H1 (cell line): ENCODE measurements around the gene TMEM151B. TPM values are rescaled to one million over a fixed set of nuclear protein-coding genes. Genes with fewer than 3 reads are reported as not detected.

Experiments
- CTCF ChIA-PET: fragments of 300-600 bp; sonication (Branson Sonifier 250); formaldehyde crosslinking; loops from one replicate; lab custom pipeline; 2021; ENCODE audit not compliant: partially characterized antibody; lab: Charles Lee
- POLR2A ChIA-PET: fragments of 300-600 bp; sonication (Branson Sonifier 250); formaldehyde crosslinking; loops from one replicate; lab custom pipeline; 2021; ENCODE audit warnings: inconsistent platforms; ENCODE audit not compliant: partially characterized antibody; lab: Charles Lee
- DNase-seq, 2 experiments: peaks; one replicate each; pipeline versions ENCODE4 v3.0.0 to v3.0.0-alpha.2; 2010 to 2022; ENCODE audit warnings: low spot score in 2 of 2, low read depth in 1 of 2, mixed read lengths in 1 of 2
- FAIRE-seq: peaks from 2 replicates; lab custom pipeline; 2011; peaks lifted over from hg19 to GRCh38; lab: Jason Lieb, UNC
- H2AFZ ChIP-seq: 2 replicates; pipeline ENCODE4 v1.8.1; 2012; ENCODE audit warnings: low read length, inconsistent platforms
- H2AK5ac ChIP-seq: 2 replicates; pipeline ENCODE4 v1.6.1; 2013; ENCODE audit warnings: low read depth, low read length
- H2BK120ac ChIP-seq: replicated peaks from 2 replicates; pipeline ENCODE3; 2013; ENCODE audit warnings: low read depth, low read length, inconsistent platforms
- H2BK12ac ChIP-seq: 2 replicates; pipeline ENCODE4 v1.6.1; 2013; ENCODE audit warnings: low read depth, low read length
- H2BK15ac ChIP-seq: 2 replicates; pipeline ENCODE4 v1.6.1; 2013; ENCODE audit warnings: low read length
- H2BK20ac ChIP-seq: 2 replicates; pipeline ENCODE4 v1.6.1; 2013; ENCODE audit warnings: low read length
- H2BK5ac ChIP-seq: 2 replicates; pipeline ENCODE4 v1.6.1; 2013; ENCODE audit warnings: low read depth, low read length
- H3K14ac ChIP-seq: 2 replicates; pipeline ENCODE4 v1.6.1; 2013; ENCODE audit warnings: inconsistent platforms; ENCODE audit not compliant: insufficient read length
- H3K18ac ChIP-seq: 2 replicates; pipeline ENCODE4 v1.6.1; 2013; ENCODE audit warnings: low read length; ENCODE audit errors: extremely low read depth
- H3K23ac ChIP-seq: 2 replicates; pipeline ENCODE4 v1.6.1; 2013; ENCODE audit warnings: inconsistent platforms; ENCODE audit not compliant: insufficient read length
- H3K23me2 ChIP-seq: 2 replicates; pipeline ENCODE4 v1.6.1; 2013; ENCODE audit warnings: low read depth, low read length
- H3K27ac ChIP-seq: 2 replicates; pipeline ENCODE4 v1.6.1; 2011; ENCODE audit warnings: low read depth, low read length, inconsistent platforms
- H3K27me3 ChIP-seq, 4 experiments: replicated peaks in 1 of 4; 1 replicate in 1 of 4; 2 replicates in 3 of 4; pipeline versions ENCODE4 v1.6.1 to v1.8.1; 2011 to 2013; ENCODE audit warnings: low read length in 3 of 4, mild to moderate bottlenecking in 3 of 4, inconsistent platforms in 2 of 4, mixed read lengths in 2 of 4, moderate library complexity in 1 of 4; ENCODE audit not compliant: control insufficient read depth in 3 of 4, insufficient read depth in 3 of 4; ENCODE audit errors: extremely low read depth in 1 of 4
- H3K36me3 ChIP-seq, 4 experiments: 2 replicates each; pipeline versions ENCODE4 v1.6.1 to v1.8.1; 2011 to 2013; ENCODE audit warnings: mild to moderate bottlenecking in 4 of 4, low read length in 3 of 4, moderate library complexity in 2 of 4, control low read depth in 1 of 4, inconsistent platforms in 1 of 4; ENCODE audit not compliant: insufficient read depth in 4 of 4, control insufficient read depth in 2 of 4
- H3K4ac ChIP-seq: replicated peaks from 2 replicates; pipeline ENCODE3; 2013; ENCODE audit warnings: low read length, low read depth, mixed read lengths, inconsistent platforms; ENCODE audit not compliant: insufficient read length
- H3K4me1 ChIP-seq, 4 experiments: replicated peaks in 1 of 4; 1 replicate in 1 of 4; 2 replicates in 3 of 4; pipeline versions ENCODE4 v1.6.1 to v1.8.1; 2011 to 2013; ENCODE audit warnings: low read length in 3 of 4, inconsistent platforms in 2 of 4, mixed read lengths in 1 of 4; ENCODE audit not compliant: insufficient read depth in 4 of 4, control insufficient read depth in 3 of 4
- H3K4me2 ChIP-seq, 2 experiments: 2 replicates each; pipeline versions ENCODE4 v1.6.1 to v1.8.1; 2011 to 2013; ENCODE audit warnings: low read depth in 2 of 2, low read length in 2 of 2, control low read depth in 1 of 2, inconsistent platforms in 1 of 2, mild to moderate bottlenecking in 1 of 2; ENCODE audit not compliant: insufficient read depth in 1 of 2
- H3K4me3 ChIP-seq, 4 experiments: fragments of 200-600, 300-600 bp in 1 of 4; sonication (generic), shearing (Covaris generic), sonication (Bioruptor Twin) in 1 of 4; 2 replicates each; pipeline versions ENCODE4 v1.5.1 to v1.8.1; 2011 to 2016; ENCODE audit warnings: low read length in 4 of 4, low read depth in 3 of 4, control low read depth in 2 of 4, inconsistent platforms in 2 of 4, mild to moderate bottlenecking in 2 of 4, mixed read lengths in 1 of 4, moderate library complexity in 1 of 4; ENCODE audit not compliant: insufficient read depth in 2 of 4; ENCODE audit errors: extremely low read depth in 1 of 4
- H3K56ac ChIP-seq: replicated peaks from 2 replicates; pipeline ENCODE3; 2013; ENCODE audit warnings: low read depth, mild to moderate bottlenecking, mixed read lengths, low read length, inconsistent platforms; ENCODE audit not compliant: insufficient read length
- H3K79me1 ChIP-seq: 2 replicates; pipeline ENCODE4 v1.6.1; 2013; ENCODE audit warnings: low read depth, low read length, control low read depth
- H3K79me2 ChIP-seq, 2 experiments: 2 replicates each; pipeline versions ENCODE4 v1.6.1 to v1.8.1; 2012 to 2013; ENCODE audit warnings: low read length in 2 of 2, mild to moderate bottlenecking in 2 of 2, inconsistent platforms in 1 of 2; ENCODE audit not compliant: insufficient read depth in 2 of 2, control insufficient read depth in 1 of 2
- H3K9ac ChIP-seq, 4 experiments: replicated peaks in 1 of 4; 1 replicate in 1 of 4; 2 replicates in 3 of 4; pipeline versions ENCODE4 v1.6.1 to v1.8.1; 2011 to 2013; ENCODE audit warnings: low read depth in 3 of 4, low read length in 3 of 4, control low read depth in 2 of 4, mild to moderate bottlenecking in 2 of 4, moderate library complexity in 2 of 4, inconsistent platforms in 1 of 4; ENCODE audit errors: extremely low read depth in 1 of 4
- H3K9me3 ChIP-seq, 2 experiments: 2 replicates each; pipeline versions ENCODE4 v1.6.1 to v1.8.1; 2012 to 2013; ENCODE audit warnings: mild to moderate bottlenecking in 2 of 2, moderate library complexity in 2 of 2, control low read depth in 1 of 2, inconsistent platforms in 1 of 2, low read depth in 1 of 2, low read length in 1 of 2, mixed read lengths in 1 of 2; ENCODE audit not compliant: insufficient read depth in 2 of 2
- H4K20me1 ChIP-seq, 2 experiments: replicated peaks in 1 of 2; 2 replicates each; pipeline versions ENCODE3 to v1.8.1; 2011 to 2013; ENCODE audit warnings: inconsistent platforms in 2 of 2, low read length in 2 of 2, mild to moderate bottlenecking in 1 of 2; ENCODE audit not compliant: insufficient read depth in 2 of 2, control insufficient read depth in 1 of 2
- H4K5ac ChIP-seq: 2 replicates; pipeline ENCODE4 v1.6.1; 2013; ENCODE audit warnings: low read length, low read depth, mixed read lengths, inconsistent platforms; ENCODE audit not compliant: insufficient read length
- H4K8ac ChIP-seq: 2 replicates; pipeline ENCODE4 v1.8.0; 2013; ENCODE audit warnings: mild to moderate bottlenecking, moderate library complexity, low read length, inconsistent platforms; ENCODE audit not compliant: insufficient read depth; ENCODE audit errors: extremely low read depth
- H4K91ac ChIP-seq: replicated peaks from 2 replicates; pipeline ENCODE3; 2013; ENCODE audit warnings: low read length, mixed read lengths, inconsistent platforms; ENCODE audit not compliant: insufficient read length
- CTBP2 ChIP-seq: IDR thresholded peaks from 2 replicates; pipeline ENCODE4 v1.7.0; 2011; ENCODE audit warnings: borderline replicate concordance, mild to moderate bottlenecking, moderate library complexity, mixed read lengths, low read length; ENCODE audit not compliant: insufficient read depth, insufficient read length
- E2F6 ChIP-seq: IDR thresholded peaks from 2 replicates; pipeline ENCODE4 v1.6.1; 2012; ENCODE audit warnings: inconsistent platforms
- EGR1 ChIP-seq: IDR thresholded peaks from 2 replicates; pipeline ENCODE4 v1.6.1; 2011; ENCODE audit warnings: low read depth, low read length, borderline replicate concordance
- EP300 ChIP-seq, 2 experiments: IDR thresholded peaks; 1 replicate in 1 of 2; 2 replicates in 1 of 2; pipeline ENCODE4 v1.6.1; 2011 to 2012; ENCODE audit warnings: low read depth in 2 of 2, low read length in 2 of 2, mild to moderate bottlenecking in 2 of 2, borderline replicate concordance in 1 of 2, inconsistent platforms in 1 of 2, moderate library complexity in 1 of 2
- JUND ChIP-seq: IDR thresholded peaks from 2 replicates; pipeline ENCODE4 v1.6.1; 2011; ENCODE audit warnings: mild to moderate bottlenecking, improper control_type of control experiment, low read length
- RAD21 ChIP-seq, 2 experiments: IDR thresholded peaks in 1 of 2; conservative IDR thresholded peaks in 1 of 2; 2 replicates each; pipeline ENCODE4 v1.6.1; 2011; ENCODE audit warnings: low read depth in 2 of 2, low read length in 2 of 2, improper control_type of control experiment in 1 of 2, inconsistent platforms in 1 of 2, mild to moderate bottlenecking in 1 of 2, moderate library complexity in 1 of 2
- SP4 ChIP-seq: IDR thresholded peaks from 2 replicates; pipeline ENCODE4 v1.6.1; 2012; ENCODE audit warnings: low read length, inconsistent platforms
- SRF ChIP-seq: IDR thresholded peaks from 2 replicates; pipeline ENCODE4 v1.6.1; 2011; ENCODE audit warnings: mild to moderate bottlenecking, low read depth, low read length, moderate library complexity
- TEAD4 ChIP-seq: IDR thresholded peaks from 2 replicates; pipeline ENCODE4 v1.6.1; 2012; ENCODE audit warnings: low read depth, low read length, inconsistent platforms, mixed read lengths
- WGBS, 2 experiments: shearing (Covaris generic) in 1 of 2; methylation state at CpG; one replicate each; pipeline versions ENCODE4 v1.1.6 to v1.1.7; 2013 to 2015; ENCODE audit warnings: low lambda C conversion rate in 2 of 2, mixed read lengths in 2 of 2, inconsistent platforms in 1 of 2, low coverage in 1 of 2, missing lambda C conversion rate in 1 of 2; ENCODE audit not compliant: insufficient replicate concordance in 2 of 2, insufficient coverage in 1 of 2, insufficient read length in 1 of 2; ENCODE audit errors: extremely low coverage in 1 of 2, missing lambda C conversion rate in 1 of 2; 5-methylcytosine and 5-hydroxymethylcytosine counted together
- polyA plus RNA-seq, 7 experiments: library from polyadenylated mRNA; depleted of rRNA in 3 of 7; stranded (reverse) in 5 of 7; unstranded in 2 of 7; fragments of >200 nt in 5 of 7; fragments of 200-250 nt in 2 of 7; gene quantifications; 1 replicate in 5 of 7; 2 replicates in 1 of 7; 4 replicates in 1 of 7; pipeline versions ENCODE4 v1.2.1 to v1.2.3, GENCODE V29; 2011 to 2013; ENCODE audit warnings: missing spikeins in 2 of 7, mixed read lengths in 2 of 7
- total RNA-seq: library from RNA; stranded (reverse); fragmentation: NEBNext Ultra II Directional; extraction: Animal tissue kit (Norgen Biotek cat#: 25700); gene quantifications from 2 replicates; pipeline ENCODE4 v1.2.1, GENCODE V29; 2021

TMEM151B gene
- total and polyA plus RNA-seq, 2 of the 8 experiments (the other 6 are each of a cell fraction or from before 2014, with no cell fraction given) = 8.0 to 15.5 TPM

GRCh38 chr6:44303842-44304241, 33.6 kb downstream of the TMEM151B start:
- H3K23ac ChIP-seq = no peak overlapping the region
- H3K4ac ChIP-seq = no peak overlapping the region
- TF ChIP-seq JUND (no peak), SP4 (no peak), EP300 (IDR thresholded peaks at IDR 0.05; ENCODE audit: borderline replicate concordance in 1 of 2, low read depth in 2 of 2, low read length in 2 of 2) (no peak), TEAD4 (no peak), EGR1 (no peak), SRF (no peak), E2F6 (no peak), RAD21 (IDR thresholded peaks at IDR 0.05 in 1 of 2, conservative IDR thresholded peaks at IDR 0.05 in 1 of 2; ENCODE audit: low read depth in 2 of 2, low read length in 2 of 2) (no peak), CTBP2 (no peak)

More at GRCh38 chr6:44303842-44304241, 33.6 kb downstream of the TMEM151B start:
- Histone ChIP-seq H3K23me2 (no peaks in the 10 kb centered on the region), H2BK15ac (no peak overlapping the region), H3K4me3 (no peak overlapping the region), H3K79me1 (no peaks in the 10 kb centered on the region), H2AFZ (no peak overlapping the region), H3K27me3 (no peaks in the 10 kb centered on the region), H4K20me1 (peaks cover 2 to 3% of the 10 kb centered on the region in 2 experiments), H2BK12ac (no peak overlapping the region), H3K9me3 (no peaks in the 10 kb centered on the region), H3K4me1 (peaks cover 0 to 4% (median 0%) of the 10 kb centered on the region in 4 experiments; a peak in 1 of 7 replicates), H4K5ac (no peak overlapping the region), H2BK20ac (no peak overlapping the region), H2AK5ac (no peak overlapping the region), H3K27ac (no peak overlapping the region), H2BK5ac (no peak overlapping the region), H3K79me2 (no peaks in the 10 kb centered on the region), H3K36me3 (peaks cover 23 to 65% (median 49%) of the 10 kb centered on the region in 4 experiments), H4K8ac (no peak overlapping the region), H3K9ac (no peak overlapping the region), H3K18ac (no peak overlapping the region), H3K4me2 (no peak overlapping the region), H3K14ac (no peak overlapping the region), H3K56ac (no peak overlapping the region), H4K91ac (no peak overlapping the region), H2BK120ac (no peak overlapping the region)
- 89% methylated on average over 6 of the region's 6 CpGs; no CpG with 5 or more reads in 1 of the 2 experiments for WGBS, 2 experiments
- CTCF ChIA-PET = interaction anchor here (0.6 to 13.9 kb wide), 9 partner anchors 7 to 1551 kb away, joined by 3 to 330 read pairs (median 44); partner anchors contain the start of genes AARS2, NFKBIE, SPATS1 and TMEM151B
- DNase-seq (no peak), FAIRE-seq (no peak)
- POLR2A ChIA-PET = interaction anchor here (0.7 to 10.4 kb wide), 7 partner anchors 6 to 57 kb away, joined by 3 to 102 read pairs (median 19); partner anchors contain the start of genes AARS2, HSP90AB1 and TMEM151B
